GM12878 (cell line): ENCODE data around the gene RWDD4.

ENCODE experiments used
- FOXK2 ChIP-seq: fragments of 450-650 bp; IDR thresholded peaks from 2 replicates; pipeline ENCODE4 v1.6.1; 2017; ENCODE audit warnings: mild to moderate bottlenecking, moderate library complexity
- REST ChIP-seq: IDR thresholded peaks from 2 replicates; pipeline ENCODE4 v1.6.1; 2012; ENCODE audit warnings: mild to moderate bottlenecking, low read depth, low read length

- TF ChIP-seq REST: no peak
- TF ChIP-seq FOXK2: no peak
Measured at GRCh38 chr4:183610033-183610432, 49.0 kb downstream of the RWDD4 start.
